HCT116 (cell line): ENCODE measurements around the gene GPBAR1.

Experiments
- CEBPB ChIP-seq: IDR thresholded peaks from 2 replicates; pipeline ENCODE4 v1.6.1; 2012; ENCODE audit warnings: low read depth
- CTCF ChIP-seq, 3 experiments: fragments of 200-600 bp in 1 of 3; sonication (generic) in 1 of 3; IDR thresholded peaks in 2 of 3; conservative IDR thresholded peaks in 1 of 3; 2 replicates each; pipeline ENCODE4 v1.5.1; 2012 to 2017; ENCODE audit warnings: low read depth in 2 of 3, low read length in 2 of 3, antibody characterized with exemption in 1 of 3, borderline replicate concordance in 1 of 3, control low read depth in 1 of 3, mild to moderate bottlenecking in 1 of 3, mixed read lengths in 1 of 3, mixed run types in 1 of 3, moderate library complexity in 1 of 3; ENCODE audit not compliant: insufficient read depth in 1 of 3
- EZH2 ChIP-seq: fragments of 200-600 bp; sonication (generic); IDR thresholded peaks from 2 replicates; pipeline ENCODE4 v1.6.1; 2017; ENCODE audit warnings: antibody characterized with exemption, mixed run types
- FOSL1 ChIP-seq: IDR thresholded peaks from 2 replicates; pipeline ENCODE4 v1.6.1; 2012; ENCODE audit warnings: low read depth
- MAX ChIP-seq: IDR thresholded peaks from 2 replicates; pipeline ENCODE4 v1.6.1; 2012
- POLR2A ChIP-seq: IDR thresholded peaks from 2 replicates; pipeline ENCODE4 v1.7.0; 2011; ENCODE audit warnings: borderline replicate concordance; ENCODE audit not compliant: insufficient read depth, insufficient read length; ENCODE audit errors: extremely low read depth
- POLR2AphosphoS5 ChIP-seq: IDR thresholded peaks from 2 replicates; pipeline ENCODE4 v1.6.1; 2011; ENCODE audit warnings: mild to moderate bottlenecking, low read depth, low read length, moderate library complexity
- RAD21 ChIP-seq: IDR thresholded peaks from 2 replicates; pipeline ENCODE4 v1.6.1; 2012; ENCODE audit warnings: low read depth, mild to moderate bottlenecking
- REST ChIP-seq: IDR thresholded peaks from 2 replicates; pipeline ENCODE4 v1.6.1; 2012; ENCODE audit warnings: low read depth
- SIN3A ChIP-seq: IDR thresholded peaks from 2 replicates; pipeline ENCODE4 v1.6.1; 2012; ENCODE audit warnings: low read depth
- SRF ChIP-seq: IDR thresholded peaks from 2 replicates; pipeline ENCODE4 v1.6.1; 2012; ENCODE audit warnings: low read depth
- YY1 ChIP-seq: IDR thresholded peaks from 2 replicates; pipeline ENCODE4 v1.6.1; 2011; ENCODE audit warnings: low read length, low read depth, moderate library complexity, mild to moderate bottlenecking; ENCODE audit not compliant: insufficient replicate concordance; ENCODE audit errors: extremely low read depth
- ZFX ChIP-seq: fragments of 450-650 bp; IDR thresholded peaks from 2 replicates; pipeline ENCODE4 v1.6.1; 2017
- ZNF274 ChIP-seq: fragments of 200-500 bp; sonication (Bioruptor generic); IDR thresholded peaks from 2 replicates; pipeline ENCODE4 v1.6.1; 2014; ENCODE audit warnings: mild to moderate bottlenecking, low read depth, low read length, inconsistent platforms

- TF ChIP-seq RAD21: peak; percentile 58
- TF ChIP-seq FOSL1: no peak
- TF ChIP-seq CTCF (IDR thresholded peaks at IDR 0.05 in 2 of 3, conservative IDR thresholded peaks at IDR 0.05 in 1 of 3; ENCODE audit: borderline replicate concordance in 1 of 3, insufficient read depth in 1 of 3, low read depth in 2 of 3, low read length in 2 of 3): peak; percentile 59 to 82 (median 76); a peak in 5 of 6 replicates
- TF ChIP-seq SIN3A: no peak
- TF ChIP-seq POLR2A: no peak
- no peak for TF ChIP-seq REST
- no peak for TF ChIP-seq EZH2
- TF ChIP-seq CEBPB: no peak
- no peak for TF ChIP-seq SRF
- TF ChIP-seq YY1: no peak
- TF ChIP-seq ZNF274: no peak
- TF ChIP-seq MAX: no peak
- no peak for TF ChIP-seq ZFX
- TF ChIP-seq POLR2AphosphoS5: no peak; the same call in 1 of the 2 replicates
These were observed 3.3 kb upstream of the GPBAR1 start for GRCh38 chr2:218257390-218257981.
